ENCODE data around the gene CCNO. TPM values are rescaled to one million over a fixed set of nuclear protein-coding genes. Genes with fewer than 3 reads are reported as not detected.

Gene CCNO
- total RNA-seq, 1 experiment from 2014 or later = 11.7 TPM

Other genes starting within 250 kb of the CCNO start
- gene ESM1, start 248.0 kb downstream of the CCNO start, total RNA-seq (2022) = not detected in 2 replicates
- gene GZMK, start 209.4 kb downstream of the CCNO start, total RNA-seq (2022) = not detected in 2 replicates
- not detected in 2 replicates for gene GZMA, start 131.0 kb downstream of the CCNO start, total RNA-seq (2022)
- 37.2 and 38.8 TPM in 2 replicates for gene GPX8, start 73.4 kb downstream of the CCNO start, total RNA-seq (2022)
- gene CDC20B, start 60.4 kb downstream of the CCNO start, total RNA-seq (2022) = not detected in 2 replicates
- 1.8 TPM in 2 replicates for gene MCIDAS, start 6.3 kb downstream of the CCNO start, total RNA-seq (2022)
- gene DHX29, start 74.1 kb upstream of the CCNO start, total RNA-seq (2022) = 18.1 and 21.8 TPM in 2 replicates
- gene MTREX, start 74.4 kb upstream of the CCNO start, total RNA-seq (2022) = 113 and 118 TPM in 2 replicates